UCSD-AML1 (cell line): ENCODE measurements around the gene GPX2.

Source experiments
- DNase-seq: peaks from one replicate; lab custom pipeline; 2025; ENCODE audit not compliant: unreplicated experiment; lab: John Stamatoyannopoulos, UW

Gene GPX2

DNA sequence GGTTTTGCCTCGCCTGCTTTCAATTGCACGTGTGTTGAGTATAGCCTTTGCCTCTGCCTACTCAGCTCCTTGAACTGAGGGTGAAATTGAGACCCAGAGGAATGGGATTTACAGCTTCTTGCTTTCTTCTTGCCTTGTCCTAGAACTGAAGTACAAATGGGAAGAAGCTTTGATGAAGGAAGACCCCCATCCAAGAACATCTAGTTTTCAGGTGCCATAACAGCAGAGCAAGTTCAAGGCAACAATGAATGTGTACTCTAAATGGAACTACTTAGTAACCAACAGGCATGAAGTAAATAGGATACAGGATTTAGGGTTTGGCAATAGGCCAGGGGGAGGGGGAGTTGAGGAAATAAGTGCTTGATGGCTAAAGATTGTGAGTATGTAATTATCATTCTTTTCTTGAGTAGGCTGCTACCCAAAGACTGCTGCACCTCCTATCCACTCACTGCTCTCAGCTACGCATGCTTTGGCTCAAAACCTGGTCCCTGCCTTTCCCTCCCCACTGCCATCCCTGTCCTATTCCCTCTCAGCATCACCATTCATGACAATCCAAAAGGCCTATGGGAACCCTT lies 2.1 kb downstream of the GPX2 start:
- no peak for DNase-seq

DNA sequence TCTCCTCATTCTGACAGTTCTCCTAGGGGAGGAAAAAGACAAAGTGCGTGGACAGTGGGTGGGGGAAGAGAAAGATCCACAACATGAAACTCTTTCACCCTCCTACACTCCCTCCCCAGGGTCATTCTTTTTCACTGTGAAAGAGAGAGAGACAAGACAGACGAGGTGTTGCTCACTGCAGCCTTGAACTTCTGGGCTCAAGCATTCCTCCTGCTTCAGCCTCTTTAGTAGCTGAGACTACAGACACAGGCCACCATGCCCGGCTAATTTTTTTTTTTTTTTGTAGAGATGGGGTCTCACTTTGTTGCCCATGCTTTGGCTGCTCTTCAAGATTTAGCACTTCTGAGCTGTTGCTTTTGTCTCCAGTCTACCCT lies 2.7 kb downstream of the GPX2 start:
- DNase-seq = no peak

DNA sequence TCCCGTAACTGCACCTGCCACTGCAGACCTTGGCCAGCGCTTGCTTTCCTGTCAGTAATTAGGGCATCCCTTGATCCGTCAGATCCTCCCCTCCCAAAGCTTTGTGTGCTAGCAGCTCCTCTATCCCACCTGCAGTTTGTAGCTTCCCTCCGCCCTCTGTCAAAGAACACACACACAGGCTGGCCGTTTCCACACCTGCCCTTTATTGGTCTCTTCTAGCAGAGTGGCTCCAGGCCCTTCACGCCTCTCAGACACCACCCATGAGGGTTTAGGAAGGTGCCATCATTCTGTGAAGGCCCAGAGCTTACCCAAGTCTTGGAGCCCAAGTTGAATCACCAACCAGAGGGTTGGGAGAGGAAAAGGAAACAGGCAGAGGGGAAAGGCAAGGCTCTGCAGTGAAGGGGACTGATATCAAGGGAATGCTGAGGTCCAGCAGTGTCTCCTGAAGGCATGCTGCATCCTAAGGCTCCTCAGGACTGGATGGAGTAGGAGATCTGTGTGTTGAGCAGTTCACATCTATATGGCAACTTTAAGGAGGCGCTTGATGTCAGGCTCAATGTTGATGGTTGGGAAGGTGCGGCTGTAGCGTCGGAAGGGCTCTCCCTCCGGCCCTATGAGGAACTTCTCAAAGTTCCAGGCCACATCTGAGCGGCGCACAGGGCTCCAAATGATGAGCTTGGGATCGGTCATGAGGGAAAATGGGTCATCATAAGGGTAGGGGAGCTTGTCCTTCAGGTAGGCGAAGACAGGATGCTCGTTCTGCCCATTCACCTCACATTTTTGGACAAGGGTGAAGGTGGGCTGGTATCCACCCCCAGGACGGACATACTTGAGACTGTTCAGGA lies 3.4 kb downstream of the GPX2 start:
- DNase-seq = no peak

DNA sequence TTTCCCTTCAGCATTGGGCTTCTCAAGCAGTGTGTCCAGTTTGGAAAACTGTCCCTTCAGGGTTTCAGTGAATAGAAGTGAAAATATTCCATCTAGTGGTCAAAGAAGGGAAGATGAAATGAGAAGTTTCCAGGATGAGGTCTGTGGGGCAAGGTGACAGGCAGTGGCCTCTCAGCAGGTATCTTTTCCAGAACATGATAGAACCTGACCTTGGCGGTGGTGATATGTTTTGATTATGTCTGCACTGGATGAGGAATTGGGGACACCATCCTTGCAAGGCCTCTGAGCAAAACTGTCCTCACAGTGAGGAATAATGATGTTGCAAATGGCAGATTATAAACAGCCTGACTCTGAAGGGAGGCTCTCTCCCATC lies 4.7 kb downstream of the GPX2 start:
- no peak for DNase-seq

DNA sequence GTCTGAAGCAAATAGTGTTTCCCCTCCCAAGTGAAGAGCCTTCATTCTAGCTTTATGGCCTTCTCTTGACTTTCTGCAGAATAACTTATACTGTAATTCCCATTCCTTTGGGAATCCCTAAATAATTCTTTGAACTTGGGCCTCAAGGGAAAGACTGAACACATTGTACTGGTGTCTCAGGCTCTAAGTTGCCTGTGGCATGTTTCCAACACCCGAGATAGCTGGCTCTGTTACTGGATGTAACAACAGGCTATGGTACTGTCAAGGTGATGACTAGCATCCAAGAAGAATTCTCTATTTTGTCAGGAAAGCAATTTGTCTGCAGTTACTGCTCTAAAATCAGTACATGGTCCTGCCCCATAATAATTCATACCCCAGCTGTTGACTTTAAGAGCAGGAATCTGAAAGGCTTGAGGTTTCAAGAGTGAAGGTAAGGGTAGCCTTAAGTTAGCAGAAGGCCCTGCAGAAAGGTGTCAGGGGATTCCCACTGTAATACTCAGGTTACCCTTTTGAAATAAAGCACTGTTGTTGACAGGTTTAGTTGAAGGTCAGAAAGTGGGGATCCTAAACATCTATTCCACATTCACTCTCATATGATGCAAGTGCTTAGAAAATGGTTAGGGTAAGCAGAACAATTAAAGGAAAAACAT lies 5.2 kb downstream of the GPX2 start:
- no peak for DNase-seq

DNA sequence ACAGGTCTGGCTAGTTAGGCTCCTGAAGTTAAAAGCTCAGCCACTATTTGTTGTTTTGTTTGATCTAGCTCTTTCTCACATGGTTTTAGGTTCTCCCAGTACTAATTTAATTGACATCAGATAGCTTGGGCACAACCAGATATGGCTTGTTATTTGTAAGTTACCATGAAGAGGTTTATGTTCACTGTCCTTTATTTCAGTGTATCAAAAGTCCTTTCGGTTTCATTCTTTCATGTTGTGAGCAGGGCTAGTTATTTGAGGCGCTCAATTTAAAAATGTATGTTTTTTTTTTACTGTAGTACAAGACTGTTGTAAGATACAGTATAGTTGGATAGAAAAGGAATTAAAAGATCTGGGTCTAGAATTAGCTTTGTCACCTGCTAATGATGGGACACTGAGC lies 7.0 kb downstream of the GPX2 start:
- DNase-seq = no peak

DNA sequence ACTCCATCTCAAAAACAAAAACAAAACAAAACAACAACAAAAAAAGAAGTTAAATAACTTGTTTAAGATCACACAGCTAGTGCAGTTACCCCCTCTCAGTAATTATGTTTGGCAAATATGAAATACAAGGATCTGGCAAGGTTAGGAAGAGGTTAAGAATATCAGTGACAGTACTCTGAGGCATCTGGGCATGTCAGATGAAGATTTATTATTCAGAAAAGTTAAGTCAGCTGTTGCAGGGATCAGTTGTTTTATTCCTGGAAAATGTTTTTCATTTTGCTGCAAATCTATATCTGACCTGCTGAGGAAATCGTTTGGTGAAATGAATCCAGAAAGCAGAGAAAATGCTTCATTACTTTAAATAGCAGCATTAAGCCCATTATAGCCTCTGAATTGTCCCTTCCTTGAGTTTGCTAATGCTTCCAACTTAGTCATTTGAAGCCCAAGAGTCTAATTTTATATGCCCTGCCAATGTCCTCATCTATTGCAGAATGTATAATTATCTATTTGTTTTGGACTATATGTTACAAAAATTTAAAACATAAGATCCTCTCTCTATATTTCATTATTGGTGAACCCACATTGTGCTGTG lies 8.1 kb downstream of the GPX2 start:
- DNase-seq = no peak

DNA sequence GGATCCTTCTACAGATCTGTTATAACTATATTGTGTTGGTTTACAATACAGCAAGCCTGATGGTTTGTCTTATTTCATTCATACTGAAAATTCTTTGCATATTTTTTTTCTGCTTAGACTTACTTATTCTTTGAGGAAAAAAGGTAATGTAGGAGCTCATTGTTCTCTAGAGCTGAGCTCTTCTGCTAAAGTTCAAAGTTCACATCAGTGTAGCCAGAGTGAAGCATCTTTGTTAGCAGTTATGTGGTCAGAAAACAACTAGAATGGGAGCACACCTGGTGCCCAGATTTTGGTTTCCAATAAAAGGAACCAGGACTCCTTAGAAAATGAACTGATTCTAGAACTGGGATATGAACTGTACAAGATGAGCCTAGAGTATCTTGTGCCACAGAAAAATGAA lies 10.3 kb downstream of the GPX2 start:
- no peak for DNase-seq

DNA sequence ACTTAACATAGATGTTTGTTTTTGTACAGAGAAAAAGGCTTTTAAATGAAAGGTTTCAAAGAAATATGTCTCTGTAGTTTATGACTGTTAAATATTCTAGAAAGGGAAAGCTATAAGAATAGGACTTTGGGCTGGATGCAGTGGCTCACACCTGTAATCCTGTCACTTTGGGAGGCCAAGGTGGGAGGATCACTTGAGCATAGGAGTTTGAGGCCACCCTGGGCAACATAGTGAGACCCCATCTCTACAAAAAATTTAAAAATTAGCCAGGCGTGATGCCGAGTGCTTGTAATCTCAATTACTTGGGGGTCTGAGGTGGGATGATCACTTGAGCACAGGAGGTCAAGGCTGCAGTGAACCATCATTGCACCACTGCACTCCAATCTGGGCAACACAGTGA lies 11.4 kb downstream of the GPX2 start:
- DNase-seq = no peak

DNA sequence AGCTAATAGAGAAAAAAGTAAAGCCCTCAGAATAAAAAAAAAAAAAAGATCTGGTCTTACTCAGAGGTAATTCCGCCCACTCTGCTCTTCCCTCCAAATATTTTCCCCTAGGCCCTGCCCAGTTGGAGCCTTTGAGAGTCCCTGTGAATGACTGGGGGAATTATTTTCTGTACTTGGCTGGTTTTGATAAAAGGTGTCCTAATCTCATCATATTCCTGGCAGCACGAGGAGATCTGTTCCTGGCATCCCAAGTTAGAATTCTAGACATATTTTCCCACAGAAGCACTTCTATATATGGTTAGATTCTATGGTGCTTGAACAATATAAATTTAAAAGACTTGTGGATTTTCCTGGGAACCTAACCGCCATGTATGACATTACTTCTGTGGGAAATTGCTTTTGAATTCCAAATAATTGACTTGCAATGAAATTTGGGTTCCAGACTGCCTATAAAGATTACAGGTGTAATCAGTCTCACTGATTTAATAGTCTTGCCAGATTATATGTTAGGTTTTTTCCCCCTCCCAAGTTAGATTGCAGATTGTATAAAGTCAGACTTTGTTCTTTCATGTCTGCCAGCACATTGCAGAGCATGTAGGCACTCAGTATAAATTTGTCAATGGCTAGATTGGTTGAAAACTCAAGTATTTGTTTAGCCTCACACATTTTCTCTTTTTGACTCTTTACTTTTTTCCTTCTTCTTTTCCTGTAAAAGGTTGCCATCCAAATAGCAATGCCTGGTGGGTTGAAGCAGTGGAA lies 12.3 kb downstream of the GPX2 start:
- no peak for DNase-seq

DNA sequence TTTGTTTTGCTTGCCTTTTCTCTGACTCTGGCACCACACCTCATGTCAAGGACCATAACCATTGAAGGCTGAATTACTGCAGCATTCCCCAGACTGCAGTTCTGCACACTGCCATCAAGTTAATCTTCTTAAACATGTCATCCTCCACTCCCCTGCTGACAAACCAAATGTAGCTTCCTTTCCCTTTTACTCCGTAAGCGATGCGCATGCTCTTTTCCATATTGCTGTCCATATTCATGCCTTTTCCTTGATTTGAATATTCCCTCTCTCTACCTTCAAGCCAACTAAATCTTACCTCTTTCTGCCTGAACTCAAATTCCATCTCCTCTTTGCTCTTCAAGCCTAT lies 13.6 kb downstream of the GPX2 start:
- DNase-seq = no peak

DNA sequence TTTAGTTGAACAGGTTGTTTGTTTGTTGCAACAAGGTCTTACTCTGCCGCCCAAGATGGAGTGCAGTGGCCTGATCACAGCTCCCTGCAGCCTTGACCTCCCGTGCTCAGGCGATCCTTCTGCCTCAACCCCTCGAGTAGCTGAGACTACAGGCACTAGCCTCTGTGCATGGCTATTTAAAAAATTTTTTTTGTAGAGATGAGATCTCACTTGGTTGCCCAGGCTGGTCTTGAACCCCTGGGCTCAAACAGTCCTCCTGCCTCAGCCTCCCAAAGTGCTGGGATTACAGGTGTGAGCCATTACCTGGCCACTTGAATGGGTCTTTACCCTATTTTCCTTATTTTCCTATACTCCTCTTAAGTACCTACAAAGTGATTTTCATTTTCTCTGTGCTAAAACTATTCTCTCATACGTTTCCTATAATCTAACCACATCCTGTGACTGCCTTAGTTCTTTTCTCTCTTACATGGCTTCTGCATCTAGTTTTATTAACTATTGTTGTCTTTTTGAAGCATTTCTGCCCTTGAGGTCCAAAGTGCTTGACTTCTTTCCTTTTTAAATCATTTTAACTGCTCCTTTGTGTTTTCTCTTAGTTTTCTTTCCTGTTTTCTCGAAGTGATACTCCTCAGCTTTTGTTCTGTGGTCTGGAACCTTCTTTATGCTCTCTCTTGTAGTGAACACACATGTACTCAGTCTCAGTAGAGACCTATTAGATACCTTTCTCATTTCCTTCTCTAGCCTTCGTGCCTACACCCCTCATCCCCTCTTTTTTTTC lies 14.1 kb downstream of the GPX2 start:
- DNase-seq = no peak

DNA sequence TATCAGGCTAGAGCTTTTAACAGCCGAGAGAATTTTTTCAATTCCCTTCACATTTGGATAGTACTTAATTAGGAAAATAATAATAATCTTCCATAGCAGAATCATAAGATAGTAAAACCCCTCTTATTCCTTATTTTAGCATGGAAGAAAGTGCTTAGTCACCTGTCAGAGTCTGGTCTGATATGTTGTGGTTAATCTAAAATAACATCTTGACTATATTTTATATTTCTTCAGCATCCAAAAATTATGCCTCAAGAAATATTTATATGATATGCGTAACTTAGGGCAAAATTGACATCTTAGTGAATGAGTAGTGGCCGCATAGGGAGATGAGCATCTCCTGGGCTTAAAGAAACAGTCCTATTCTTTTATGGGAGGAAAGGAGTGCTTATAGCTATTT lies 15.5 kb downstream of the GPX2 start:
- DNase-seq = no peak

DNA sequence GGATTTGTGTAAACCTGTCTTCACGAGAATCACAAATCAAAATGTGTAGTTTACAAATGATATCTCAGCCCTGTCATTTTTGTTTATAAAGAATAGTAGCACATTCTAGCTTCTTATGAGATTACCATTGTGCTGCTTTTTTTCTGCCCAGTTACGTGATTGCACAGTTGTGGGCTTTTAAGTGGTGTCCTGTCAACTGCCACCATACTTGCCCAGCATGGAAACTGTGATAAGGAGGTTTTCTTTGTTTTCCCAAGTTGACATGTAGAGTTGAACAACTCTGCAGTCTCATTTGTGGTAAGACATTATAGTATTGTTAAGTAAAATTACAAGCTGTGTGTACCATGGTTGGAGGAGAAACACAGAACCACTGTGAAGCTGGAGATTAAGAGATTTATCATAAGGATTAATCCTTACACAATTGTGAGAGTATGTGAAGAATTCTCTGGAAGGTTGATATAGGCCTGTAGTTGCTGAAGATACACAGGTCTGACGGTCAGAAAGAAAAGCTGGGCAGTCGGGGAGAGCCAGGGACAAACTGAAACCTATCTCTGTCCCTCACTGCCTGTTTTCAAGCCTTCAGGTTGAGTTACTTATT lies 16.0 kb downstream of the GPX2 start:
- no peak for DNase-seq

DNA sequence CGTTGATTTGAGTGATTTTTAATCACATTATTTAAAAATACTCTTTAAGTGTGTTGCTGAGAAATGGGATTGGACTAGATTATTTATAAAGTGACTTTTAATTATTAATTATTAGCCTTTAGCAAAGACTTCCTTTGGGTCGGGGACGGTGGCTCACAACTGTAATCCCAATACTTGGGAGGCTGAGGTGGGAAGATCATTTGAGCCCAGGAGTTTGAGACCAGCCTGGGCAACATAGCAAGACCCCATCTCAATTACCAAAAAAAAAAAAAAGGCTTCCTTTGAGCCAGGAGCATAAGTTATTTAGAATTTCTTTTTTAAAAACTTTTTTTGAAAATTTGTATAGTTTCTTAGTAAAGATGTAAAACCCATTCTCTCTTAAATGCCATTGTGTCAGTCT lies 19.5 kb downstream of the GPX2 start:
- DNase-seq = no peak

DNA sequence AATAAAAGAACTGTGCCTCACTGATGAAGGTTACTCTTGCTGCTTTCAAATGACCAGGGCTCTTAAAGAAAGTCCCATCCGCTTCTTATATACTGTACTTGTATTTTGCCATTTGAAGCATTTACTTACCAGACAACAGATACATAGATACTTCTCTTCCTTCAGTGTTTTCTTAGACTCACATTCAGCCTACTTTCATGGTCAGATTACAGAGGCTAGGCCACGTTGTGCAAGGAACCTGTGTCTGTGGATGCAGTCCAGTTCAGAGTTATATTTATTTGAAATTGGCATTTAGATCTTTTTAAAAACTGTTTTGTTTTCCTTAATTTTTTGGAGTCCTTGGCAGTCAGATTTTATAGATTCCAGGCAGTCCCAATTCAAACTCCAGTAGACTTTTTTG lies 22.1 kb downstream of the GPX2 start:
- no peak for DNase-seq

DNA sequence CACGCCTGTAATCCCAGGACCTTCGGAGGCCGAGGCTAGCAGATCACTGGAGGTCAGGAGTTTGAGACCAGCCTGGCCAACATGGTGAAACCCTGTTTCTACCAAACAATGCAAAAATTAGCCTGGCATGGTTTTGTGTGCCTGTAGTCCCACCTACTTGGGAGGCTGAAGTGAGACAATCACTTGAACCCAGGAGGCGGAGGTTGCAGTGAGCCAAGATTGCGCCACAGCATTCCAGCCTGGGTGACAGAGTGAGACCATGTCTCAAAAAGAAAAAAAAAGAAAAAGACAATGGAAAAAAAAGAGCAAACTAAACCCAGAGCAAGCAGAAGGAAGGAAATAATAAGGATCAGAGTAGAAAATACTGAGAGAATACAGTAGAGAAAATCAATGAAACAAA lies 22.9 kb downstream of the GPX2 start:
- no peak for DNase-seq

DNA sequence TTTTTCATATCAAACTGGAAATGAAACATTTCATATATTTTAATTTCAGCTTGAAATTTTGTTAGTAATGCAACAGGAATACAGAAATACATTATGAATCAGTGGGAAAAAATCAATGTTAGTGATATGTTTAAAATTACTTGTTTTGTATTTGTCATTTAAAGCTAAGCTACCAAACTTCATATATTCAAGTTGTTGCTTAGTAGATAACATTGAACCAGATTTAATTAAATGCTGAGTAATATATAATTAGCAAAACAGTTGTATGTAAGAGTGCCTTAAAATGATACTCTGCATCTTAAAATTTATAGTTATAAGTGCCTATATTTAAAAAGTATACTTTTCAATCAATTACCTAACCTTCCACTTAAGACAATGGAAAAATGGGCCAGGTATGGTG lies 23.3 kb downstream of the GPX2 start:
- DNase-seq = no peak

DNA sequence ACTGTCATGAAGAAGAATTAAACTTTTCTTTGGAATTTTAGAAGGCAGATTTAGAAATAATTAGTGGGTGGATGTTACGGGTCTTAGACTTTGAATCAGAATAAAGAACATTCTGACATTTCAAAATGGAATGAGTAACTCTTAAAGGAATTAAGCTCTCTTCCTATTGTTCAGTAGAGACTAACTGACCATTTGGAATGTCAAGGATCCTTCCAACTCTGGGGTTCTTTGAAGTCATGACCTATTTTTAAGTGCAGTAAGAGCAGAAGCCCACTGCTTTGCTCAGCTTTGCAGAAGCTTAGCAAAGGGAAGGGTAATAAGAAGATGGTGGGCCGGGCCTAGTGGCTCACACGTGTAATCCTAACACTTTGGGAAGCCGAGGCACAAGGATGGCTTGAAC lies 24.3 kb downstream of the GPX2 start:
- no peak for DNase-seq

DNA sequence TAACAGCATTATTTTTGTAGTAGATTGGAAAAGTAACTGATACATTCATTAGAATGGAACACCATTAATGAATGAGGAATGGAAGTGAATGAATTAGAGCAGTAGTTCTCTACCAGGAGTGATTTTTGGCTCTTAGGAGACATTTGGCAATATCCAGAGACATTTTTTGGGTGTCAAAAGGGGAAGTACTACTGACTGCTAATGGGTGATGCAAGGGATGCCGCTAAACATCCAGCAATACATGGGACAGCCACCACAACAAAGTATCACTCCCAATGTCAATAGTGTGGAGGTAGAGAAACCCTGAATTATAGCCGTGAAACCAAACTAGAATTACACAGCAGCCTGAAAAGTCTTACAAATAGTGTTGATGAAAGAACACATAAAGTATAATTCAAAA lies 26.7 kb downstream of the GPX2 start:
- DNase-seq = no peak
